GM10248 (cell line): ENCODE measurements around the gene DRC7.

Source experiments
- CTCF ChIA-PET: fragments of 300-600 bp; sonication (Branson Sonifier 250); formaldehyde crosslinking; extraction: SDS; loops from one replicate; lab custom pipeline; 2021; ENCODE audit warnings: antibody characterized with exemption; lab: Yijun Ruan, JAX
- POLR2A ChIA-PET: fragments of 350-650 bp; sonication (Branson Sonifier 250); formaldehyde crosslinking; extraction: SDS; loops from one replicate; lab custom pipeline; 2020; ENCODE audit warnings: antibody characterized with exemption; lab: Yijun Ruan, JAX
- DNase-seq: peaks from one replicate; pipeline ENCODE4 v3.0.0; 2012; ENCODE audit errors: extremely low spot score
- CTCF ChIP-seq: IDR thresholded peaks from 2 replicates; pipeline ENCODE4 v1.5.1; 2012; ENCODE audit warnings: mild to moderate bottlenecking, low read depth; ENCODE audit errors: extremely low read depth, missing control alignments, control extremely low read depth

Gene DRC7

DNA sequence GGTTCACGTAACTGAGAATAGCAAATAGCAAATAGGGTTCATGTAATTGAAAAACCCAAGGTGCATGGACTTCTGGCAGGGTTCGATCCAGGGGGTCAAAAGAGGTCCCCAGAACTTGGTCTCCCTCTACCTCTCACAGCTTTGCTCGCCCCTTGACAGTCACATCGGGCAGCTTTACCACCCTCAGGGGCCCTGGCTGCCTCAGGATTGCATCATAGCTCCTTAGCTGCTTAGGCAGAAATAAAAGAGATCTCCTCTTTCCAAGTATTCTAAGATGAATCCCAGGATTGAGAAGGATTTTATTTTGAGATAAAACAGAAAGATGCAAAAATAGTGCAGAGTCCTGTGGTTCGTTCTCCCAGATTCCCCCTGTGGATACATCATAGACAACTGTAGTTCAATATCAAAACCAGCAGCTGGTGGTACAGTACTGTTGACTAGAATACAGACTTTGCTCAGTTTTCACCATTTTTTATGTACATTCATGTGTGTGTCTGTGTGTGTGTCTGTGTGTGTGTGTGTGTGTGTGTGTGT, 13.7 kb upstream of the DRC7 start:
- CTCF ChIA-PET = interaction anchor here (1.0 to 1.2 kb wide), 2 partner anchors 31 to 89 kb away, joined by 3 read pairs; no protein-coding TSS in a partner anchor
- POLR2A ChIA-PET = no interaction called here
- no peak for DNase-seq
- TF ChIP-seq CTCF = no peak

- TF ChIP-seq CTCF = no peak
- no peak for DNase-seq
- ChIA-PET POLR2A (no interaction called here), CTCF (interaction anchor here (0.8 to 1.5 kb wide), 6 partner anchors 9 to 106 kb away, joined by 3 to 5 read pairs (median 3); partner anchors contain the start of gene ADGRG3)
These were observed 12.5 kb upstream of the DRC7 start for GRCh38 chr16:57681950-57682728.

DNA sequence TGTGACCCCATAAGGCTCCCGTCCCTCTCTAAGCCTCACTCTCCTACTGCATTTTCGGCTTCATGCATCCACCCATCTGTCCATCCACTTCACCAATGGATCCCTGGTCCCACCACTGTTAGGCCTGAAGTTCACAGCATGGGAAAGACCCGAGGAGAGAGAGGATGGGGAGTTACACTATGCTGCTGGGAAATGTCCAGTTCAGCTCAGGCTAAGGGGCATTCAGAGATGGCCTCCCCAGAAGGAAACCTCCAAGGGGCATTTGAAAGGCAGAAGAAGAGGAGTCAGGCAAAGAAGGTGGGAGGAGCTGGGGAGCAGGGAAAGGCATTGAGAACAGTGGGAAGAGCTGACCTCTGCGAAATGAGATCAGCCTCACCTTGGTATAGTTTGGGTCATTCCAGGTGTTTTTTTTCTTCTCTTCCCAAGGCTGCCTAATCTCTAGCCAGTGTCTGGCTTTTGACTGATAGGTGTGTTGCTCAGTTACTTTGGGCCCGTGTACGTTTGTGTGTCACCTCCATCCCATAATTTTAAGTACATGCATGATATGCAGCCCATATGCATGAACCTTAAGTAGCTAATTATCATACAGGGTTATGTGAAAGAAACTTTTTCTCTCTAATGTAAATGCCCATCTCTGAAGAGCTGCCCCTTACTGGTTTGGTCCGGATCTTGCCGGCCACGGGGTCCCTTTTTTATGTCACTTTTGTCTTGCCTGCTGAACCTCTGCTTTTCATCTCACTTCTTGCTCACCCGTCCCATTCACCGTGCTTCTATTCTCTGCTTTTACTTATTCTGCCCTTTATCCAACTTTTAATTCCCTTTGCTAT, 11.6 kb upstream of the DRC7 start:
- DNase-seq = no peak
- ChIA-PET POLR2A (no interaction called here), CTCF (interaction anchor here (1.1 to 1.6 kb wide), 4 partner anchors 11 to 107 kb away, joined by 3 to 5 read pairs (median 4); no protein-coding TSS in a partner anchor)
- no peak for TF ChIP-seq CTCF

DNA sequence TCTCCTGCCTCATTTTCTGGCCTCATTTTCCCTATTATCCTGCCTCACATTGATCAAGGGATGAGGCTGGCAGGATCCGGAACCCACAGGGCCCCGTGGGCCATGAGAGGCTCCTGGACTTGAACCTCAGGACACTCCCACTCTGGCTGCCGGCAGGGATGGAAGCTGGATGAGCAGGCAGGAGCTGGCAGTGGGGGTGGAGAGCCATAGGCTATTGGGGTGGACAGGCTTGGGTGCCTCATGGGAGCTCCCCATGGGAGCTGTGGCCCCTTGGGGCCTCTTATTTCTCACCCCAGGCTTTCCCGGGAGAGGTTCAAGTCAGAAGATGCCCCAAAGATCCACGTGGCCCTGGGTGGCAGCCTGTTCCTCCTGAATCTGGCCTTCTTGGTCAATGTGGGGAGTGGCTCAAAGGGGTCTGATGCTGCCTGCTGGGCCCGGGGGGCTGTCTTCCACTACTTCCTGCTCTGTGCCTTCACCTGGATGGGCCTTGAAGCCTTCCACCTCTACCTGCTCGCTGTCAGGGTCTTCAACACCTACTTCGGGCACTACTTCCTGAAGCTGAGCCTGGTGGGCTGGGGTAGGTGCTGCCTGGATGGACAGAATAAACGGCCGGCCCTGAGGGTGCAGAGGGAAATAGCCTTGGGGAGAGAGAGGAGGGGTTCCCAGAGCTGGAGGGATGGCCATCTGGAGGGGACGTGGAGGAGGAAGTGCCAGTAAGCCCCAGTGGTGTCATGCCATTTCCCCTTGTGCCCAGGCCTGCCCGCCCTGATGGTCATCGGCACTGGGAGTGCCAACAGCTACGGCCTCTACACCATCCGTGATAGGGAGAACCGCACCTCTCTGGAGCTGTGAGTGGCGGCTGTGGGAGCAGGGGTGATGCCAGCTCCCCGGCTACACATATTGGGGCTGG, 10.7 kb upstream of the DRC7 start:
- ChIA-PET POLR2A (no interaction called here), CTCF (interaction anchor here (1.1 to 2.2 kb wide), 5 partner anchors 10 to 93 kb away, joined by 3 to 6 read pairs (median 4); no protein-coding TSS in a partner anchor)
- TF ChIP-seq CTCF = no peak
- no peak for DNase-seq

DNA sequence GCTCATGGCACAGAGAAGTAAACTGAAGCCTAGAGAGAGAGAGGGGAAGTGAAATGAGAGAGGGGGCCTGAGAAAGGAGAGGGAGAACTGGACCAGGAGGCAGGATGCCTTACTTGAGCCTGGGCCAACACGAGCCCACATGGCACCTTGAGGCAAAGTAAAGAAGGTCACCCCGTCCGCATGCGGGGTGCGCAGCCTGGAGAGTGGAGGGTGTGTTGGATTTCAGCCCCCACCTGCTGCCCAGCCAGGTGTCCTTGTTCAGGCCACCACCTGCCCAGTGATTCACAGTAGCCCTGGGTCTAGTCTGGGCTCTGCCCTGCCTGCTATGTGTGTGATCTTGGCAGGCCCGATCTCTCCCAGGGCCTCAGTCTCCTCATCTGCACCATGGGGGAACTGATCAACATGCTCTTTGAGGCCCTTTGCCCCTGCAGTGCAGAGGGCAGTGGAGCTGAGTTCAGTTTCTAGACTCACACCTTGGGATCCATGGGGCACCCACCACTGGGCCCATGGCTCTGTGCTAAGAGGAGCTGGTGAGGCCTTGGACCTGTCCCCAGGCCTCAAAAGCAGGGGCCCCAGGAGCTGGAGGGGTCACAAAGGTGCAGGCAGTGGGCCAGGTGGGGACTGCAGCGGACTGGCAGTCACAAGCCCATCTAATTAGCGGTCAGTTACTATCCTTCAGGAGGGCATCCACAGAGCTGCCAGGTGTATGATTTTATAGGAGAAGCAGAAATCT, 9.8 kb upstream of the DRC7 start:
- CTCF ChIA-PET = interaction anchor here (1.1 to 2.2 kb wide), 6 partner anchors 9 to 35 kb away, joined by 3 to 6 read pairs (median 4); partner anchors contain the start of genes ADGRG3 and DRC7
- POLR2A ChIA-PET = no interaction called here
- DNase-seq = no peak

More for the DNA sequence above, 9.8 kb upstream of the DRC7 start:
- TF ChIP-seq CTCF = no peak
